ENCODE measurements around the gene YIPF3. TPM values are rescaled to one million over a fixed set of nuclear protein-coding genes. Genes with fewer than 3 reads are reported as not detected.

The YIPF3 gene
- total and polyA plus RNA-seq, 9 of the 15 experiments (the other 6 are each of a cell fraction or from before 2014, with no cell fraction given), result 27.5 to 75.3 (median 57.6) TPM

- TF ChIP-seq DEAF1 (CRISPR knock-in tag; IDR thresholded peaks at IDR 0.05) (peak; percentile 73), ZKSCAN1 (IDR thresholded peaks at IDR 0.05; ENCODE audit: low read depth, low read length) (no peak), TFAP4 (CRISPR knock-in tag; IDR thresholded peaks at IDR 0.05; ENCODE audit: borderline replicate concordance) (peak; percentile 44; the same call in 1 of the 2 replicates), CEBPB (tag; IDR thresholded peaks at IDR 0.05) (no peak), ZNF668 (CRISPR knock-in tag; IDR thresholded peaks at IDR 0.05) (no peak), ZNF12 (CRISPR knock-in tag; IDR thresholded peaks at IDR 0.05) (no peak), POLR2H (tag; IDR thresholded peaks at IDR 0.05; ENCODE audit: low read depth) (no peak), SIX5 (IDR thresholded peaks at IDR 0.05; ENCODE audit: borderline replicate concordance in 1 of 2, insufficient read depth in 1 of 2, low read depth in 1 of 2, low read length in 2 of 2) (no peak), PRMT5 (CRISPR knock-in tag; IDR thresholded peaks at IDR 0.05) (no peak), HIVEP1 (CRISPR knock-in tag; IDR thresholded peaks at IDR 0.05) (no peak), ZNF384 (IDR thresholded peaks at IDR 0.05; ENCODE audit: low read depth, low read length) (peak; percentile 74), SMARCB1 (IDR thresholded peaks at IDR 0.05; ENCODE audit: insufficient read length, low read depth) (no peak), TCFL5 (CRISPR knock-in tag; conservative IDR thresholded peaks at IDR 0.05) (no peak), HDAC8 (tag; IDR thresholded peaks at IDR 0.05) (no peak), CTBP1 (IDR thresholded peaks at IDR 0.05; ENCODE audit: borderline replicate concordance) (peak; percentile 49; the same call in 1 of the 2 replicates), ZBTB43 (CRISPR knock-in tag; IDR thresholded peaks at IDR 0.05) (no peak), ZBTB17 (CRISPR knock-in tag; IDR thresholded peaks at IDR 0.05) (no peak), ILK (tag; IDR thresholded peaks at IDR 0.05; ENCODE audit: borderline replicate concordance, low read depth) (no peak), ATF3 (IDR thresholded peaks at IDR 0.05) (no peak), ATF3 (CRISPR knock-in tag; conservative IDR thresholded peaks at IDR 0.05) (no peak), GMEB1 (CRISPR knock-in tag; IDR thresholded peaks at IDR 0.05) (no peak), KHSRP (IDR thresholded peaks at IDR 0.05) (no peak)
Measured at GRCh38 chr6:43496370-43497128, 20.2 kb downstream of the YIPF3 start (continued).
